HG02678 (cell line): ENCODE measurements around the gene KRTAP16-1.
"Not testable (repeated sequence)": the region's sequence is repeated elsewhere in the genome, so short reads cannot be mapped to it uniquely, and the experiment has no call there.

Experiments
- ATAC-seq: cut with Tn5 transposase; IDR thresholded peaks from one replicate; pipeline ENCODE4 v1.9.1; 2021; ENCODE audit warnings: mild to moderate bottlenecking, moderate library complexity; ENCODE audit not compliant: unreplicated experiment

KRTAP16-1 gene

GRCh38 chr17:41302981-41303380, 6.1 kb downstream of the KRTAP16-1 start:
- no peak for ATAC-seq

- ATAC-seq: no peak
These were observed 6.9 kb downstream of the KRTAP16-1 start, which contains the start of gene KRTAP29-1 for GRCh38 chr17:41301916-41302901. Gene KRTAP29-1 (minus strand): TSS chr17:41302851. CDS start chr17:41302851, 0 bp downstream.

DNA sequence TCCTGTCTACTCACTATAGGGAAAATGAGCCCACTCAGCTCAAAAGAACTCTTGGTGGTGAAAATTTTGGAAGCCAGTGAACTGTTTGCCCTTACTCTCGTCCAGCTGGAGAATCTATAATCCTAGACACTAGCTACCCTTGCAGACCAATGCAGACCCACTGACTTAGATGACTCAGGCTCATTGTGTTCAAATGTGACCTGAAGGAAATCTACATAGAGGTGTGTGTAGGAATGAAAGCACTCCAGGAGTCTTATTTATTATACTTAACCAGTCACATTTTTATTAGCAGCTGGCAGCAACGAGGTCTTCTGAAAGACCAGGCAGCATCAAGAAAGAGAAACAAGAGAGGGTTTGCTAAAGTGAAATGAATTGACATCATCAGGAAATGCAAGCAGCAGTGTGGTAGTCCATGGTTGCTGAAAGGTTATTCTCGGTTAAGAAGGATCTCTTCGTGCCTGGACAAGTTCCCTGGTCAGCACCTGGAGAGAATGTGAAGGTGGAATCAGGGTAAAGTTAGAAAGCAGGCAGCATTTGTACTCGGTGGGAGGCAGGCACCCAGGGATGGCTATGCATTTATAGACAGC, 7.8 kb downstream of the KRTAP16-1 start:
- ATAC-seq: no peak

DNA sequence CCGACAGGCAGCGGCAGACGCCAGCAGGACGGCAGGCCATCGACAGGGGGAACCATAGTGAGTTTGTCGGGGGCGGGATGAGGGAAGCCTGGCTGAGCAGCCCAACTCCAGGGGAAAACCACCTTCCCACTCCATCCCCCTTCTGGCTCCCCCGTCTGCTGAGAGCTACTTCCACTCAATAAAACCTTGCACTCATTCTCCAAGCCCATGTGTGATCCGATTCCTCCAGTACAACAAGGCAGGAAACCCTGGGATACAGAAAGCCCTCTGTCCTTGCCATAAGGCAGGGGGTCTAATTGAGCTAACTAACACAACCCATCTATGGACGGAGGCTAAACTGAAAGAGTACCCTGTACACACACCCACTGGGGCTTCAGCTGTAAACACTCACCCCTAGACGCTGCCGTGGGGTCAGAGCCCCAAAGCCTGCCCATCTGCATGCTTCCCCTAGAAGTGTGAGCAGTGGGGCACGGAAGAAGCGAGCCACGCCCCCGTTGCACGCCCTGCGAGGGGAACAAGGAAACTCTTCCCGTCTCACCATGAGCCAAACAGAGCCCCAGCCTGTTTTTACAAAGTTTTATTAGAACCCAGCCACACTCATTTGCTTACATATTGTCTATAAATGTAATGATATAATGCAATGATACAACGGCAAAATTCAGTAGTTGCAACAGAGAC, 10.5 kb downstream of the KRTAP16-1 start:
- no peak for ATAC-seq

- no peak for ATAC-seq
These were observed 12.3 kb downstream of the KRTAP16-1 start for GRCh38 chr17:41296846-41297245.

DNA sequence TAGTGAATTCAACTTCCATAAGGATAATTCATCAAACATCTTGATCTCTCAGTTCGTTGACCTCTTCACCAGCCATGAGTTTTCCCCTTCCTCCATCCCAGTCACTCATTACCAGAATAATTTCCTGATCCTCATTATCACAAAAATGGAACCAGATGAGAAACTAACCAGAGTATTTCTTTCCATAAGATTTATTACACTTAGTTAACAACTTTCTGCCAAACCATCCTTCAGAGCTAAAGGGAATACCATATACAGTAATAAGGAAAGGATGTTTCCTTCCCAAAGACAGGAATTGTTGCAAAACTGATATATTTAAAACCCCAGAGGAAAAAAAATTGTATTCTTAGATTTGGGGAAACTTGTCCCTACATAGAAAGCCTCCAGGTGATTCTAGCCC, 15.1 kb downstream of the KRTAP16-1 start:
- no peak for ATAC-seq

GRCh38 chr17:41287050-41287449, 22.1 kb downstream of the KRTAP16-1 start:
- ATAC-seq: no peak

DNA sequence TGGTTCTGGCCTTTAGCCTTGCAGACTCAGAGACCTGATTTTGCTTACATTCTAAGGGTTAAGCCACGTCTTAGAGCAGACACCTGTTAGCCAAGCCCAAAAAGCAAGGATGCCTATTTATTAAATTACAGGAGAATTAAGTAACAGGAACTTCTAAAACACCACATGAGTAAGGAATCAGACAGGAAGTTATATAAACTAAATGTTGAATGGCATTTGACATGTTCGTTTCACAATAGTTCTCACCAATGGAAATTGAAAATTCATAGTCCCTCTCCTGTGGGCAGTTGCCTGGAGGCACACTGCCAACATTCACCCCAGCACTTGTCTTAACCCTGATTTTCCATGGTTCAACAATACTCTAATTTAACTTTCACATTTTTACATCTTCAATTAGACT, 24.6 kb downstream of the KRTAP16-1 start:
- ATAC-seq: no peak

DNA sequence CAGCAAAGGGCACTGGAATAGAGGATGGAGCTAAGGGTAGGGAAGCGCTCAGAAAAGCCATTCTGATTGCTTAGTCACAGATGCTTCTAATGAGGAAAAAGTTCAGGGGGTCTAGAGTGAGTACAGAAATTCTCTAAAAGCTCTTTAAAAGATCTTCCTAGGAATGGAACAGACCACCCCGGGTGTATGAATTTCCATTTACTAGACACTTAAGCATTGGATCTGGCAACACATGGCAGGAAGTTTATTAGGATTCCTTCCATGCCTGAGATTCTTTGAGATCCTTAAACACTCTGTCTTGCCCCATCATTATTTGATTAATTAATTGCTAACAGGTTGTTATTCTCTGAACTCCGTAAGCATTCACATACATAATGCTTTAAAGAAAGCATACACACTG, 25.1 kb downstream of the KRTAP16-1 start:
- ATAC-seq: no peak

DNA sequence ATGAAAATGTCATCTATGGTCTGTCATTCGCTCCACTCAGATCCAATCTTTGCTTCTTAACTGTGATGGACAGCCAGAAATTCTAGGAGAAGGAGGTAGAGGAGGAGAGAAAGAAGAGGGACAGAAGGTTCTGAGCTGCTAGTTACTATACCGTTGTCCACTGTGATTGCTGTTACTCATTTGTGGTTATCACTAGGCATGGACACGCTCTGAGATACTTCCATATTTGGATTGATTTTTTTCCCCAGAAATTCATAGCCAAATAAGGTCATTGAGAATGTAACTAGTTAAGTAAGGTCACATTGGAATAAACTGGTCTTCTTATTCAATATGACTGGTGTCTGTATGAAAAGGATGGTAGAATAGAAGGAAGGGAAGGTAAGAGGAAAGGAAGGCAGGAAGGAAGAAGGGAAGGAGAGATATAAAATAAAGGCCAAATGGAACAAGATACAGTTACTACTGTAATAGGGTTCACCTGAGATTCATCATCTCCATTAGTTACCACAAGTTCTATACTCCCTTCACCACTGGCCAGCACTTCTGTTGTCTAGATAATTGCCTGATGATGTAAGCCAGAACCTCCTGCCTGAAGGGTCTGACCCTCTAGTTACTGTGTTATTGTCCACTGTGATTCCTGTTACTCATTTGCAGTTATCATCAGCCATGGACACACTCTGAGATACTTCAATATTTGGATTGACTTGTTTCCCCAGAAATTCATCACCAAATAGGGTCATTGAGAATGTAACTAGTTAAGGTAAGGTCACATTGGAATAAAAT, 30.7 kb downstream of the KRTAP16-1 start:
- no peak for ATAC-seq

DNA sequence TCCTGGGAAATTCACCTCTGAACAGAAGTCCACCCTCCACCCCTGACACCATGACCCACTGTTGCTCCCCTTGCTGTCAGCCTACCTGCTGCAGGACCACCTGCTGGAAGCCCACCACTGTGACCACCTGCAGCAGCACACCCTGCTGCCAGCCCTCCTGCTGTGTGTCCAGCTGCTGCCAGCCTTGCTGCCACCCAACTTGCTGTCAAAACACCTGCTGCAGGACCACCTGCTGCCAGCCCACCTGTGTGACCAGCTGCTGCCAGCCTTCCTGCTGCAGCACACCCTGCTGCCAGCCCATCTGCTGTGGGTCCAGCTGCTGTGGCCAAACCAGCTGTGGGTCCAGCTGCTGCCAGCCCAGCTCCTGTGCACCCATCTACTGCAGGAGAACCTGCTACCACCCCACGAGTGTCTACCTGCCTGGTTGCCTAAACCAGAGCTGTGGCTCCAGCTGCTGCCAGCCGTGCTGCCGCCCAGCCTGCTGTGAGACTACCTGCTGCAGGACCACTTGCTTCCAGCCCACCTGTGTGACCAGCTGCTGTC, 33.4 kb downstream of the KRTAP16-1 start, which contains the start of gene KRTAP9-7:
Gene KRTAP9-7, plus strand, starts transcription at position 51 of the 543 bp plus-strand sequence. Its CDS starts 0 bp downstream, at position 51.
- not testable (repeated sequence) for ATAC-seq

DNA sequence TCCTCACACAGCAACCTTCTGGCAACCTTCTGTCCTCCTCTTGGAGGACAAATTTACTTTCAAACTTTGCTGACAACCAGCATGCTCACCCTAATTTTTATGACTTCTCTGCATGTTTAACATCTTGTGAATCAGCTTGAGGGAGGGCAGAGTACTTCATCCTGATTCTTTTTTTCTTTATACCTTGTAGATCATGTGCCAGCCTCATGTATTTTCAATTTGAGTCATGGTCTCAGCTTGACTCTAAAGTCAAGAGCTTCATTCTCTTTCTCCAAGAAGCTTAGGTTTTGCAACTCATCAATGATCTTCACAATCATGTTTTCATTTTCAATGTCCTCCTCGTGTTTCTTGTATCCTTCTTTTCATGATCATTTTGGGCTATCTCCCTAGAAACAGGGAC, 37.3 kb downstream of the KRTAP16-1 start:
- ATAC-seq: no peak

GRCh38 chr17:41271323-41271722, 37.8 kb downstream of the KRTAP16-1 start:
- ATAC-seq: not testable (repeated sequence)

DNA sequence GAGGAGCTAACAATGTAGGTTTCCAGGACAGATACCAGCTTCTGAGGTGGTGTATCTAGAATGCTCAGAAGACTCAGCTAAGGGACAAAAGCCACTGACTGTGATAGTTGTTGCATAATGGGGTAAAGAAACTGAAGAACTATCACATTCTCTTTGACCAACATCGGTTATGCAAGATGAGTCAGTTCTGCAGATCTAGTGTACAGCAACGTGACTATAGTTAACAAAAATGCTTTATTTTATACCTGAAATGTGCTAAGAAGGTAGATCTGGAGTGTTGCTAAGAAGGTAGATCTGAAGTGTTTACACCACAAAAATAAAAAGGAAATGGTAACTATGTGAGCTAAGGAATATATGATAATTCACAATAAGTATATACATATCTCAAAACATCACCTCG, 41.4 kb downstream of the KRTAP16-1 start:
- ATAC-seq: no peak

- no peak for ATAC-seq
These were observed 44.0 kb downstream of the KRTAP16-1 start, which contains the start of gene KRTAP9-6 for GRCh38 chr17:41265078-41265477. Gene KRTAP9-6 (plus strand): TSS chr17:41265378. CDS start chr17:41265378, 0 bp downstream.

DNA sequence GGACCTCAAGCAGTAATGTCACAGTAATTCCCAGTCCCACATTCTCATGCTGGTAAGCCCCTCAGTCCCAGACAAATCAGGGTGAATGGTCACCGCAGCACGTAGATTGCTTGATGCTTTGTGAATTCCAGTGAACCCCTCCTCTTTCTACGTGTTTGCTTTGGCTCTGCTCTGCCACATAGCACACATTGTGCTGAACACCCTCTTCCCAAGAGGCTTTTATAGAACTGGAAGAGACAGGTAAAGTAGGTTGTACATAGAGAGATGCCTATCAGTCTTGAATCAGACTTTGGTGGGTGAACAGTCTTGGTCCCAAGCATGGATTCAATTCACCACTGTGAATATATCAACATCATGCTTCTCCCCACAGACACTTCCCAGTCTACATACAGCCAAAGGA, 44.5 kb downstream of the KRTAP16-1 start:
- no peak for ATAC-seq

DNA sequence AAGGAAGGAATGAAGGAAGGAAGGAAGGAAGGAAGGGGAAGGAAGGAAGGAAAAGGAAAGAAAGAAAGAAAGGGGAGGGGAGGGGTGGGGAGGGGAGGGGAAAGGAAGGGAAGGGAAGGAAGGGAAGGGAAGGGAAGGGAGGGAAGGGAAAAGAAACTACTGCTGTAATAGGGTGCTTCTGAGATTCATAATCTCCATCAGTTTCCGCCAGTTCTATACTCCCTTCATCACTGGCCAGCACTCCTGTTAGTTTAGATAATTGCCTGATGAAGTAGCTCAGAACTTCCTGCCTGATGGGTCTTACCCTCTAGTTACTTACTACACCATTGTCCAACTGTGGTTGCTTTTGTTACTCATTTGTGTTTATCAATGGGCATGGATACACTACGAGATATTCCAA, 45.9 kb downstream of the KRTAP16-1 start:
- no peak for ATAC-seq

- no peak for ATAC-seq
These were observed 50.7 kb downstream of the KRTAP16-1 start for GRCh38 chr17:41258406-41258805.
